Measurements from ENCODE around the gene ADGRA1. TPM values are rescaled to one million over a fixed set of nuclear protein-coding genes. Genes with fewer than 3 reads are reported as not detected.

ADGRA1 gene
- total and polyA plus RNA-seq, 2 of the 8 experiments (the other 6 are each of a cell fraction or from before 2014, with no cell fraction given): 0.17 to 0.21 TPM

- no peak overlapping the region for H4K5ac ChIP-seq (ENCODE audit: insufficient read length, low read depth, low read length)
- H3K4me3 ChIP-seq (ENCODE audit: extremely low read depth in 1 of 4, insufficient read depth in 2 of 4, low read depth in 3 of 4, low read length in 4 of 4): no peak overlapping the region
- 94% methylated on average over 64 of the region's 66 CpGs; no CpG with 5 or more reads in 1 of the 2 experiments for WGBS, 2 experiments (ENCODE audit: extremely low coverage in 1 of 2, insufficient coverage in 1 of 2, insufficient read length in 1 of 2, insufficient replicate concordance in 2 of 2, low coverage in 1 of 2, low lambda C conversion rate in 2 of 2, missing lambda C conversion rate in 1 of 2)
- H2AFZ ChIP-seq (ENCODE audit: low read length): no peak overlapping the region
- peaks cover 0 to 18% (median 8%) of the 10 kb centered on the region in 4 experiments; a peak in 6 of 7 replicates for H3K4me1 ChIP-seq (replicated peaks in 1 of 4; ENCODE audit: control insufficient read depth in 3 of 4, insufficient read depth in 4 of 4, low read length in 3 of 4)
- no peak for FAIRE-seq
- H4K20me1 ChIP-seq (replicated peaks in 1 of 2; ENCODE audit: control insufficient read depth in 1 of 2, insufficient read depth in 2 of 2, low read length in 2 of 2): peaks cover 0 to 13% of the 10 kb centered on the region in 2 experiments
- no peak overlapping the region for H4K8ac ChIP-seq (ENCODE audit: extremely low read depth, insufficient read depth, low read length)
- no peak overlapping the region for H3K18ac ChIP-seq (ENCODE audit: extremely low read depth, low read length)
- no peak overlapping the region for H3K23ac ChIP-seq (ENCODE audit: insufficient read length)
- no peak overlapping the region for H3K56ac ChIP-seq (replicated peaks; ENCODE audit: insufficient read length, low read depth, low read length)
- CTCF ChIA-PET (ENCODE audit: partially characterized antibody): interaction anchor here (1.1 to 2.3 kb wide), 4 partner anchors 13 to 138 kb away, joined by 3 to 7 read pairs (median 3); no protein-coding TSS in a partner anchor
- peaks cover 2 to 24% (median 10%) of the 10 kb centered on the region in 4 experiments; a peak in 6 of 8 replicates for H3K36me3 ChIP-seq (ENCODE audit: control insufficient read depth in 2 of 4, insufficient read depth in 4 of 4, low read length in 3 of 4)
- no peak overlapping the region for H3K14ac ChIP-seq (ENCODE audit: insufficient read length)
- H3K27me3 ChIP-seq (replicated peaks in 1 of 4; ENCODE audit: control insufficient read depth in 3 of 4, extremely low read depth in 1 of 4, insufficient read depth in 3 of 4, low read length in 3 of 4): no peaks in the 10 kb centered on the region
- no peak overlapping the region for H2BK120ac ChIP-seq (replicated peaks; ENCODE audit: low read depth, low read length)
- H2BK15ac ChIP-seq (ENCODE audit: low read length): no peak overlapping the region
- no peak overlapping the region for H3K4ac ChIP-seq (replicated peaks; ENCODE audit: insufficient read length, low read depth, low read length)
- POLR2A ChIA-PET (ENCODE audit: partially characterized antibody): interaction anchor here (0.9 to 1.6 kb wide), 5 partner anchors 8 to 19 kb away, joined by 3 to 6 read pairs (median 4); no protein-coding TSS in a partner anchor
- no peak overlapping the region for H3K27ac ChIP-seq (ENCODE audit: low read depth, low read length)
- H3K79me1 ChIP-seq (ENCODE audit: low read depth, low read length): peaks cover 17% of the 10 kb centered on the region
- no peak overlapping the region; the same call in 1 of the 2 replicates for H2AK5ac ChIP-seq (ENCODE audit: low read depth, low read length)
- DNase-seq (ENCODE audit: low read depth in 1 of 2, low spot score in 2 of 2): no peak
- peaks cover 0 to 5% of the 10 kb centered on the region in 2 experiments; a peak in 1 of 4 replicates for H3K79me2 ChIP-seq (ENCODE audit: control insufficient read depth in 1 of 2, insufficient read depth in 2 of 2, low read length in 2 of 2)
- H2BK5ac ChIP-seq (ENCODE audit: low read depth, low read length): peak overlapping the region; percentile 86; the same call in 1 of the 2 replicates
- no peak overlapping the region for H3K9ac ChIP-seq (replicated peaks in 1 of 4; ENCODE audit: extremely low read depth in 1 of 4, low read depth in 3 of 4, low read length in 3 of 4)
- no peak overlapping the region for H3K4me2 ChIP-seq (ENCODE audit: insufficient read depth in 1 of 2, low read depth in 2 of 2, low read length in 2 of 2)
- no peak overlapping the region for H2BK20ac ChIP-seq (ENCODE audit: low read length)
- no peak overlapping the region for H2BK12ac ChIP-seq (ENCODE audit: low read depth, low read length)
- H3K9me3 ChIP-seq (ENCODE audit: insufficient read depth in 2 of 2, low read depth in 1 of 2, low read length in 1 of 2): no peaks in the 10 kb centered on the region; a peak in 1 of 4 replicates
- H4K91ac ChIP-seq (replicated peaks; ENCODE audit: insufficient read length, low read length): no peak overlapping the region
- no peaks in the 10 kb centered on the region for H3K23me2 ChIP-seq (ENCODE audit: low read depth, low read length)
- TF ChIP-seq PHF8 (conservative IDR thresholded peaks at IDR 0.05; ENCODE audit: low read depth, low read length): no peak
- TF ChIP-seq MAFK (IDR thresholded peaks at IDR 0.05; ENCODE audit: low read depth, low read length): no peak
- no peak for TF ChIP-seq HDAC2 (IDR thresholded peaks at IDR 0.05; ENCODE audit: borderline replicate concordance in 1 of 2, low read depth in 2 of 2, low read length in 2 of 2)
- no peak for TF ChIP-seq TBP (IDR thresholded peaks at IDR 0.05; ENCODE audit: low read depth, low read length)
- TF ChIP-seq JUND (IDR thresholded peaks at IDR 0.05; ENCODE audit: low read length): no peak
- TF ChIP-seq SP2 (IDR thresholded peaks at IDR 0.05; ENCODE audit: low read length): no peak
- no peak for TF ChIP-seq POLR2AphosphoS5 (IDR thresholded peaks at IDR 0.05; ENCODE audit: low read depth, low read length)
- TF ChIP-seq EP300 (IDR thresholded peaks at IDR 0.05; ENCODE audit: borderline replicate concordance in 1 of 2, low read depth in 2 of 2, low read length in 2 of 2): no peak
- no peak for TF ChIP-seq SUZ12 (IDR thresholded peaks at IDR 0.05; ENCODE audit: low read length)
Measured at GRCh38 chr10:133166828-133167692, 79.3 kb downstream of the ADGRA1 start.
